ENCODE results near the gene CRY1. TPM values are rescaled to one million over a fixed set of nuclear protein-coding genes. Genes with fewer than 3 reads are reported as not detected.

CRY1 gene
- total and polyA plus RNA-seq, 9 of the 15 experiments (the other 6 are each of a cell fraction or from before 2014, with no cell fraction given): 8.7 to 33.3 (median 25.2) TPM

- Histone ChIP-seq H2AFZ (ENCODE audit: low read depth, low read length) (peak overlapping the region; percentile 6; the same call in 1 of the 2 replicates), H3K79me2 (ENCODE audit: control insufficient read depth, insufficient read depth, low read length) (peaks cover 16% of the 10 kb centered on the region; the same call in 2 of the 3 replicates), H3K4me1 (replicated peaks in 1 of 2; ENCODE audit: control insufficient read depth in 2 of 2, insufficient read depth in 2 of 2, low read length in 2 of 2) (peaks cover 7 to 52% of the 10 kb centered on the region in 2 experiments), H3K27ac (ENCODE audit: extremely low read depth, low read depth, low read length) (peak overlapping the region; percentile 63; the same call in 2 of the 3 replicates), H3K9ac (ENCODE audit: insufficient read depth in 1 of 2, low read depth in 2 of 2, low read length in 2 of 2) (peak overlapping the region in 1 of 2 experiments; percentile 13; a peak in 2 of 4 replicates), H3K4me3 (no peak overlapping the region), H3K36me3 (ENCODE audit: control insufficient read depth, insufficient read depth, low read length) (peaks cover 40% of the 10 kb centered on the region), H3K27me3 (ENCODE audit: control insufficient read depth in 2 of 2, insufficient read depth in 2 of 2, low read length in 2 of 2) (no peaks in the 10 kb centered on the region), H3K9me3 (replicated peaks; ENCODE audit: control insufficient read depth, insufficient read depth, low read depth, low read length) (no peaks in the 10 kb centered on the region), H3K4me2 (ENCODE audit: insufficient read depth, low read length) (peak overlapping the region; percentile 4; the same call in 1 of the 2 replicates), H3K9me1 (ENCODE audit: control insufficient read depth, insufficient read depth, low read length) (no peaks in the 10 kb centered on the region), H4K20me1 (replicated peaks; ENCODE audit: control insufficient read depth, insufficient read depth, low read length) (no peaks in the 10 kb centered on the region)
- ATAC-seq (peak; percentile 65), FAIRE-seq (peak; percentile 76), DNase-seq (ENCODE audit: extremely low read depth in 1 of 4, low spot score in 3 of 4) (peak in 2 of 4 experiments; percentile 42 to 83)
- BruUV-seq (replicated peaks): no TSS peak
- ChIA-PET CTCF (ENCODE audit: low intra/inter-chr PET ratio) (no interaction called here), POLR2A (interaction anchor here (0.6 to 5.5 kb wide), 6 partner anchors 8 to 41 kb away, joined by 3 to 28 read pairs (median 6); partner anchors contain the start of genes MTERF2 and TMEM263)
- intact Hi-C loops (cut with micrococcal nuclease): no loop called here
- 2% methylated on average over 9 of the region's 9 CpGs for WGBS (ENCODE audit: insufficient coverage, low coverage, missing lambda C conversion rate)
- in situ Hi-C loops (cut with MboI): no loop called here
- TF ChIP-seq MYBL2 (IDR thresholded peaks at IDR 0.05; ENCODE audit: low read depth) (peak; percentile 36; the same call in 1 of the 2 replicates), MYBL2 (CRISPR knock-in tag; IDR thresholded peaks at IDR 0.05; ENCODE audit: borderline replicate concordance) (no peak), SMARCB1 (IDR thresholded peaks at IDR 0.05; ENCODE audit: insufficient read length, low read depth) (peak; percentile 45), ETV1 (tag; conservative IDR thresholded peaks at IDR 0.05; ENCODE audit: low read depth) (peak; percentile 24; the same call in 1 of the 2 replicates), ZEB2 (IDR thresholded peaks at IDR 0.05) (0 out of 2 replicates have a peak, but pooled peaks have one; percentile 30), TEAD1 (CRISPR knock-in tag; IDR thresholded peaks at IDR 0.05) (0 out of 4 replicates have a peak, but pooled peaks of 1 of the 2 experiments have one; percentile 23), BDP1 (IDR thresholded peaks at IDR 0.05; ENCODE audit: insufficient read depth, insufficient read length) (no peak), NR2C2 (CRISPR knock-in tag; IDR thresholded peaks at IDR 0.05) (no peak), NR2C2 (tag; IDR thresholded peaks at IDR 0.05) (peak; percentile 44; the same call in 1 of the 2 replicates), CUX1 (CRISPR knock-in tag; IDR thresholded peaks at IDR 0.05) (no peak), YY1 (IDR thresholded peaks at IDR 0.05; ENCODE audit: borderline replicate concordance in 1 of 3, control insufficient read depth in 1 of 3, extremely low read depth in 1 of 3, insufficient read depth in 3 of 3, insufficient read length in 1 of 3, insufficient replicate concordance in 2 of 3, low read depth in 1 of 3, low read length in 2 of 3) (peak in 1 of 3 experiments; percentile 32)
- TF ChIP-seq, protein P1, sequence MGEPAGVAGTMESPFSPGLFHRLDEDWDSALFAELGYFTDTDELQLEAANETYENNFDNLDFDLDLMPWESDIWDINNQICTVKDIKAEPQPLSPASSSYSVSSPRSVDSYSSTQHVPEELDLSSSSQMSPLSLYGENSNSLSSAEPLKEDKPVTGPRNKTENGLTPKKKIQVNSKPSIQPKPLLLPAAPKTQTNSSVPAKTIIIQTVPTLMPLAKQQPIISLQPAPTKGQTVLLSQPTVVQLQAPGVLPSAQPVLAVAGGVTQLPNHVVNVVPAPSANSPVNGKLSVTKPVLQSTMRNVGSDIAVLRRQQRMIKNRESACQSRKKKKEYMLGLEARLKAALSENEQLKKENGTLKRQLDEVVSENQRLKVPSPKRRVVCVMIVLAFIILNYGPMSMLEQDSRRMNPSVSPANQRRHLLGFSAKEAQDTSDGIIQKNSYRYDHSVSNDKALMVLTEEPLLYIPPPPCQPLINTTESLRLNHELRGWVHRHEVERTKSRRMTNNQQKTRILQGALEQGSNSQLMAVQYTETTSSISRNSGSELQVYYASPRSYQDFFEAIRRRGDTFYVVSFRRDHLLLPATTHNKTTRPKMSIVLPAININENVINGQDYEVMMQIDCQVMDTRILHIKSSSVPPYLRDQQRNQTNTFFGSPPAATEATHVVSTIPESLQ (CRISPR knock-in tag; IDR thresholded peaks at IDR 0.05): 0 out of 2 replicates have a peak, but pooled peaks have one; percentile 37
Observed at GRCh38 chr12:106978035-106978800, 115.1 kb downstream of the CRY1 start.

Data from K562 (cell line).